ENCODE results near the gene ANKRD11.
"Not testable (repeated sequence)": the region's sequence is repeated elsewhere in the genome, so short reads cannot be mapped to it uniquely, and the experiment has no call there.

The ANKRD11 gene

DNA sequence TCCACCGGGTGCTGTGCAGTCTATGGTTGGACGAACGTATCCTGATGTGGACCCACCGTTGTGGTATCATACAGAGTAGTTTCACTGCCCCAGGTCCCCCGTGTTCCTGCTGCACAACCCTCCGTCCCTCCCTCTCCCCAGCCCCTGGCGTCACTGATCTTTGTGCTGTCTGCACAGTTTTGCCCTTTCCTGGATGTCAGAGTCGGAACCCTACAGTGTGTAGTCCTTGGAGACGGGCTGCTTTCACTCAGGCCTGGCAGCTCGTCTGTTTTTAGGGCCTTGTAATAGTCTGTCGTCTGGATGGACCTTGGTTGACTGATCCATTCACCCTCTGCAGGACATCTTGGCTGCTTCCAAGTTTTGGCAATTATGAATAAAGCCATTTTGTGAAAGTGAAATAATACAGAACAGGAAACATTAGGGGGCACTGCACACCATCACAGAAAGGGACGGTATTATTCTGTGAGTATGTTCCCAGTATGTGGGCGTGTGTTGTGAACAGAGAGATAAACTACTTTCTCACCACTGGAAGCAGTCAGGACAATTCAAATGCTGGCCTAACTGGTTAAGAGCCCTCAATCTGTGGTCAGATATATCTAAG lies 156.9 kb downstream of the ANKRD11 start:
- H3K27me3 Mint-ChIP-seq, H3K9me3 Mint-ChIP-seq, H3K36me3 Mint-ChIP-seq: not testable (repeated sequence)
- peaks cover 75% of the 10 kb centered on the region for H3K4me1 Mint-ChIP-seq
- H3K4me3 Mint-ChIP-seq, result peak overlapping the region; percentile 47
- H3K27ac Mint-ChIP-seq, result peak overlapping the region; percentile 72

DNA sequence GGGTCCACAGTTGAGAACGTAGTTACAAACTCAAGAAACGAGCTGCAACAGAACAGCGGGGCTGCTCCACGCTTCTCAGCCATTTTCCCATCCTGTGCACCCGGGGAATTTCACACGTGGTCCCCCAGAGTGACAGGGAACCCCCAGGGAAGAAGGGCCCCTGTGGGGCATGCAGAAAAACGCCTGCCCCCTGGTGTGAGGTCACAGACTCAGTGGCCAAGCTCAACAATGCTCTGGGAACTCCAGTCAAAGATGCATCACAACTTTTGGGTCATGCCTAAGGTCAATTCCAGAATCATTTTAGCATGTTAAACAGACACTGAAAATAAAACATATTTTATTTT lies 157.5 kb downstream of the ANKRD11 start:
- no peaks in the 10 kb centered on the region for H3K27me3 Mint-ChIP-seq
- peaks cover under 1% of the 10 kb centered on the region for H3K36me3 Mint-ChIP-seq
- no peak overlapping the region for H3K27ac Mint-ChIP-seq
- no peak overlapping the region for H3K4me3 Mint-ChIP-seq
- H3K9me3 Mint-ChIP-seq, result no peaks in the 10 kb centered on the region
- H3K4me1 Mint-ChIP-seq, result peaks cover 79% of the 10 kb centered on the region

- Mint-ChIP-seq H3K4me1 (peaks cover 80% of the 10 kb centered on the region), H3K9me3 (no peaks in the 10 kb centered on the region), H3K4me3 (no peak overlapping the region), H3K27me3 (no peaks in the 10 kb centered on the region), H3K27ac (peak overlapping the region; percentile 61), H3K36me3 (peaks cover 3% of the 10 kb centered on the region)
These were observed 158.0 kb downstream of the ANKRD11 start for GRCh38 chr16:89332243-89332901.

GRCh38 chr16:89331371-89332109 lies 158.8 kb downstream of the ANKRD11 start:
- Mint-ChIP-seq H3K4me1 (peaks cover 83% of the 10 kb centered on the region), H3K27ac (peak overlapping the region; percentile 61), H3K4me3 (peak overlapping the region; percentile 49), H3K27me3 (no peaks in the 10 kb centered on the region), H3K9me3 (no peaks in the 10 kb centered on the region), H3K36me3 (peaks cover 3% of the 10 kb centered on the region)

DNA sequence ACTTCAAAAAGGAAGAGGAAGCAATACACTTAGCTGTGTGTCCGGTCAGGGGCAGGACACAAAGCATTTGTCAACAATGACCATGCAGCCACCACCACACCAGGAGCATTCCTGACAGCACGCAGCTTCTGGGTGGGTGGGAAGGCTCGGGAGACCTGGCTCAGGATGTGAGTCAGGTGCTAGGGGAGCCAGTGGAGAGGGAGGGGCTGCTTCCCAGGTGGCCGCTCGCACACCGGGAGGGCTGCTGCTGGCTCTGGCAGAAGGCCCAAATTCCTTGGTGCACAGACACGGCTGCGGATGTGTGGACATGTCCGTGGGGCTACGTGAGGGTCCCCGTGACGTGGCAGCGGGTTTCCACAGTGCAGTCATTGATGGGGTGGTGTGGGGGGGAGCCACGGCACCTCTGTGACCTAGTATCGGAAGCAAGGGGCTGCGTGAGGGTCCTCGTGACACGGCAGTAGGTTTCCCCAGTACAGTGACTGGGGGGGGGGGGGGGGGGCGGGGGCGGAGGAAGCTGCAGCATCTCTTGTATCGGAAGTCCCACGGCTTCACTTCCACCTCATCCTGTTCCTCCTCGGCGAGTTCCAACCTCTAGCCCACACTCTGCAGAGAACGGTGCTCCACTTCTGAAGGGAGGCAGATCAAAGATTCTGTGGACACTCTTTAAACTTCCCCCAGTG lies 160.0 kb downstream of the ANKRD11 start:
- Mint-ChIP-seq H3K4me1 (peaks cover 83% of the 10 kb centered on the region), H3K27me3 (no peaks in the 10 kb centered on the region), H3K4me3 (no peak overlapping the region), H3K27ac (no peak overlapping the region), H3K9me3 (no peaks in the 10 kb centered on the region), H3K36me3 (peaks cover 3% of the 10 kb centered on the region)

DNA sequence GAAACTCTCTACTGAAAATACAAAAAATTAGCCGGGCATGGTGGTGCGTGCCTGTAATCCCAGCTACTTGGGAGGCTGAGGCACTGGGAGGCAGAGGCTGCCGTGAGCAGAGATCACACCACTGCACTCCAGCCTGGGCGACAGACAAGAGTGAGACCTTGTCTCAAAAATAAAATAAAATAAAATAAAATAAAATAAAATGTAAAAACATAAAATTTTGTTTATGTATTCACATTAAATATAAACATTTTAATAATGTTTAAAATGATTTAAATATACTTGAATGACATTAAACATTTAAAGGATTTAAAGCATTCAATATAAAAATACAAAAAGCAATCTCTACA lies 160.6 kb downstream of the ANKRD11 start:
- not testable (repeated sequence) for H3K4me3 Mint-ChIP-seq, H3K36me3 Mint-ChIP-seq, H3K27ac Mint-ChIP-seq, H3K9me3 Mint-ChIP-seq, H3K27me3 Mint-ChIP-seq
- peaks cover 83% of the 10 kb centered on the region for H3K4me1 Mint-ChIP-seq

- Mint-ChIP-seq H3K27ac (peak overlapping the region; percentile 57), H3K4me1 (peaks cover 83% of the 10 kb centered on the region), H3K4me3 (peak overlapping the region; percentile 33)
- H3K36me3 Mint-ChIP-seq, H3K27me3 Mint-ChIP-seq, H3K9me3 Mint-ChIP-seq: not testable (repeated sequence)
These were observed 161.7 kb downstream of the ANKRD11 start for GRCh38 chr16:89328412-89329400.

GRCh38 chr16:89326721-89327120 lies 163.6 kb downstream of the ANKRD11 start:
- Mint-ChIP-seq H3K27ac (peak overlapping the region; percentile 68), H3K36me3 (peaks cover 3% of the 10 kb centered on the region), H3K4me3 (no peak overlapping the region), H3K9me3 (no peaks in the 10 kb centered on the region), H3K27me3 (no peaks in the 10 kb centered on the region), H3K4me1 (peaks cover 84% of the 10 kb centered on the region)

DNA sequence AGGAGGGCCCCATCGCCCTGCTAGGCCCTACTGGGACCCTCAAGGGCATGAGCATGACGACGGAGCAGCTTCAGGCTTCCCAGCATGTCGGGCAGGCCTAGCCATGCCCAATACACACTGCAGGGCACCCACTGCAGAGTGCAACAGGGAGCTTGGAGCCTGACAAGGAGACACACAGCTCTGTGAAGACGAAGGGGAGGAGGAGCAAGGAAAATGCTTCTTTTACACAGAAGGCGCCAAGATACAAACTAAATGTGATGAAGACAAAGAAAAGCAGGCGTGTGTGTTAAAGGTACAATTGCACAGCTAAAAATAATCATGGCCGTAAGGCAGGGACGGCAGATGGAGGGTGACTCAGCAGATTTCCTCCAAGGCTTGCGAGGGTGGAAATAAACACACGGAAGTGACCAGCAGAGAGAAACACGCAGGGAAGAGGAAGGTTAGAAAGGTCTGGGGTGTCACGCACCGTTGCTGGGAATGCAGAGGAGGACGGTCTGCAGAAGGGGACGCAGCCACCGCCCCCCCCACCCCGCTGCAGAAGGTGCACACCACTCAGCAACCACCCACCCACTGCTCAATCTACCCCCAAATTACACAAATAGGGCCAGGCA lies 164.4 kb downstream of the ANKRD11 start:
- H3K36me3 Mint-ChIP-seq, result peaks cover 3% of the 10 kb centered on the region
- H3K4me3 Mint-ChIP-seq, result peak overlapping the region; percentile 34
- peaks cover 81% of the 10 kb centered on the region for H3K4me1 Mint-ChIP-seq
- H3K9me3 Mint-ChIP-seq, result no peaks in the 10 kb centered on the region
- peak overlapping the region; percentile 85 for H3K27ac Mint-ChIP-seq
- H3K27me3 Mint-ChIP-seq, result no peaks in the 10 kb centered on the region

DNA sequence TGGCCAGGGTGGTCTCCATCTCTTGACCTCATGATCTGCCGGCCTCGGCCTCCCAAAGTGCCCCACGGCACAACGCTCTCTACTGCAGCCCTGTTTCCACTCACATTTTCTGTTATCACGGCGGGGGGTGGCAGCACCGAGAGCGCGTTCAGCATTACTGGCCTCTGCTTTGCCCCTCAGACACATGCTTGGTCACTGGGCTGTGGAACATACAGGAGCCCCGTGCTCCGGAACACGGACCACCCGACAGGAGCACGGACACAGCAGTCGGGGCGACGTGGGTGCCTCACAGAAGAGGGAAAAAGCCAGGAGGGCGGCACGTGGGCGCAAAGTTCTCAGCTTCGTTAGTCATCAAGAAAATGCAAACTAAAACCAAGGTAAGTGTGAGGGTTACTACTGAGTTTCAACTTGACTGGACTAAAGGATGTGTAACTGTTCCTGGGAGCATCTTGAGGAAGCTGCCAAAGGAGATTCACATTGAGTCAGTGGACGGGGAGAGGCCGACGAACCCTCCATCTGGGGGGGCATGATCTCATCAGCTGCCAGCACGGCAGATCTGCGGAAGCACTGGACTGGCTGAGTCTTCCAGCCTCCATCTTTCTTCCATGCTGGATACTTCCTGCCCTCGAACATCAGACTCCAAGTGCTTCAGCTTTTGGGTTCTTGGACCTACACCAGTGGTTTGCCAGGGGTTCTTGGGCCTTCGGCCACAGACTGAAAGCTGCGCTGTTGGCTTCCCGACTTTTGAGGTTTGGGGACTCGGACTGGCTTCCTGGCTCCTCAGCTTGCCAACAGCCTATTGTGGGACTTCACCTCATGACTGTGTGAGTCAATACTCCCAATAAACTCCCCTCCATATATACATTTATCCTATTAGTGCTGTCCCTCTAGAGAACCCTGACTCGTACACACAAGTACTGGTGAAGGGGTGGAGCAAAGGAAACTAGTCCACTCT lies 166.0 kb downstream of the ANKRD11 start:
- Mint-ChIP-seq H3K27ac (peak overlapping the region; percentile 91), H3K36me3 (peaks cover 3% of the 10 kb centered on the region), H3K4me1 (peaks cover 86% of the 10 kb centered on the region), H3K27me3 (no peaks in the 10 kb centered on the region), H3K9me3 (no peaks in the 10 kb centered on the region), H3K4me3 (peak overlapping the region; percentile 66)

DNA sequence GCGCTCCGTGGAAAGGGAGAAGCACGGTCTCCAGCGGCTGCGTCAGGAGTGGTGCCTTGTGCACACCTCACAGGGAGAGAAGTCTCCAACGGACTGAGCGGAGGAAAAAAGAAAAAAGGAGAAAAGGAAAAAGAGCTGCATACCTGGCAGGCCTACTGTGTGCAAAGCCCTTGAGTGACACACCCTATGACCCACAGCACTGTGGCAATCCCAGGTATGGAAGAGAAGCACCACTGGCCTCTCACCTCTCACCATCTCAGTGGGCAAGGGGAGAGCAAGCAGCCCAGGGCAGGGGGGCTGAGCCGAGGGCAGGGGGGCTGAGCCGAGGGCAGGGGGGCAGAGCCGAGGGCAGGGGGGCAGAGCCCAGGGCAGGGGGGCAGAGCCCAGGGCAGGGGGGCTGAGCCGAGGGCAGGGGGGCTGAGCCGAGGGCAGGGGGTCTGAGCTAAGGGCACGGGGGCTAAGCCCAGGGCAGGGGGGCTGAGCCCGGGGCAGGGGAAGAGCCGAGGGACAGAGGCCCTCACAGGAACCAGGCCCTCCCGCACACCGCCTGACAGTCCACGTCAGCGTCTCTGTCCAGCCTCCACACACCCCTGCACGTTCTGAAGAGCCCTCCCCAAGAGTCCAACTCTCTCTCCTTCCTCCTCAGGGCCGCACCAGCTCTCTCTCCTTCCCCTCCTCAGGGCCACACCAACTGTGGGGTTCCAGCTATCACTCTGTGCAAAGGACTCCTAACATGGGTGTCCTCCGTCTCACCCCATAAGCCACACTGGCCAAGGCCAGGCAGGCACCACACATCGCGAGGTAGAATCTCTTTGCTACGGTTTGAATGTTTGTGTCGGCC lies 167.0 kb downstream of the ANKRD11 start:
- Mint-ChIP-seq H3K36me3 (peaks cover 3% of the 10 kb centered on the region), H3K4me3 (peak overlapping the region; percentile 66), H3K27ac (peak overlapping the region; percentile 91), H3K27me3 (no peaks in the 10 kb centered on the region), H3K9me3 (no peaks in the 10 kb centered on the region), H3K4me1 (peaks cover 92% of the 10 kb centered on the region)

DNA sequence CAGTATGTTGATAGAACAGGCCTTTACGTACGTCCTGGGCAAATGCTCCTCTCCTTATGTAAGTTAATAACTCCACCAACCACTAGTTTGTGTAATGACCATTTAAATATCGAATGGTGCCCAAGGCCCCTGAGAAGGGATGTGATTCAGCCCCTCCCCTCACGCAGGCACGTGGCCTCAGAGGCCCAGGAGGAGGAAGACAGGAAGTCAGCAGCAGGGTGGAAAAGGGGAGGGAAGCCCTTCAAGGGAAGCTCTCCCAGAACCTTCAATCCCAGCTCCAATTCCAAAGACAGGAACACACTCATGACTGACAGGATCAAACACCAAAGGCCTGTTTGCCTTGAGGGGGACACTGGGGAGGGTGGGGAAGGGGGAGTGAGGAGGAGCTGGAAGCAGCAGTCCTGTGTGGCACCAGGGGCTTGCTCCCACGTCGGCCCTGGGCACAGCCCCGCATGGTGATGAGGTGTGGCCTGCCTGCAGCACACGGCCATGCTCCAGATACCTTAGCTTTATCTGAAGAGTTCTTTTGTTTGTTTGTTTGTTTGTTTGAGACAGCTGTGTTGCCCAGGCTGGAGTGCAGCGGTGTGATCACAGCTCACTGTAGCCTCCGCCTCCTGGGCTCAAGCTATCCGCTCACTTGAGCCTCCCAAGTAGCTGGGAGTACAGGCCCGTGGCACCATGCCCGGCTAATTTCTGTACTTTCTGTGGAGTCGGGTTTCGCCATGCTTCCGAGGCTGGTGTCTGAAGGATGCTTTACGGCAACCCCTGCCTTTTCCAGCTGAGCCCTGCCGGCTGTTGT lies 167.8 kb downstream of the ANKRD11 start:
- Mint-ChIP-seq H3K27ac (peak overlapping the region; percentile 91), H3K4me1 (peaks cover 92% of the 10 kb centered on the region), H3K9me3 (no peaks in the 10 kb centered on the region), H3K4me3 (peak overlapping the region; percentile 40), H3K27me3 (no peaks in the 10 kb centered on the region), H3K36me3 (no peaks in the 10 kb centered on the region)
